ENCODE data around the gene CBX4. TPM values are rescaled to one million over a fixed set of nuclear protein-coding genes. Genes with fewer than 3 reads are reported as not detected.

CBX4 gene
- total RNA-seq, 1 experiment from 2014 or later: 3.3 TPM

DNA sequence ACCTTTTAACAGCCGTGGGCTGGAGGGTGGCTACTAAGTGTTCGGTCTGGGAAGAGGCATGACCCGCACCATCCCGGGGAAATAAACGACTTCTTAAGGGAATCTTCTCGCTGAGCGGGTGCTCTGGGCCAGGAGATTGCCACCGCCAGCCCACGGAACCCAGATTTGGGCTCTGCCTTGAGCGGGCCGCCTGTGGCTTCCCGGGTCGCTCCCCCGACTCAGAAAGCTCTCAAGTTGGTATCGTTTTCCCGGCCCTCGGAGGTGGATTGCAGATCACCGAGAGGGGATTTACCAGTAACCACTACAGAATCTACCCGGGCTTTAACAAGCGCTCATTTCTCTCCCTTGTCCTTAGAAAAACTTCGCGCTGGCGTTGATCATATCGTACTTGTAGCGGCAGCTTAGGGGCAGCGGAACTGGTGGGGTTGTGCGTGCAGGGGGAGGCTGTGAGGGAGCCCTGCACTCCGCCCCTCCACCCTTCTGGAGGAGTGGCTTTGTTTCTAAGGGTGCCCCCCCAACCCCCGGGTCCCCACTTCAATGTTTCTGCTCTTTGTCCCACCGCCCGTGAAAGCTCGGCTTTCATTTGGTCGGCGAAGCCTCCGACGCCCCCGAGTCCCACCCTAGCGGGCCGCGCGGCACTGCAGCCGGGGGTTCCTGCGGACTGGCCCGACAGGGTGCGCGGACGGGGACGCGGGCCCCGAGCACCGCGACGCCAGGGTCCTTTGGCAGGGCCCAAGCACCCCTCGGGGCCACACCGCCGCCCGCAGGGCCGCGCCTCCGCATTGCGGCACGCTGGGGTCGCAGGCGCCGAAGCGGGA, 3.6 kb upstream of the CBX4 start (continued):
- TF ChIP-seq, protein P1, sequence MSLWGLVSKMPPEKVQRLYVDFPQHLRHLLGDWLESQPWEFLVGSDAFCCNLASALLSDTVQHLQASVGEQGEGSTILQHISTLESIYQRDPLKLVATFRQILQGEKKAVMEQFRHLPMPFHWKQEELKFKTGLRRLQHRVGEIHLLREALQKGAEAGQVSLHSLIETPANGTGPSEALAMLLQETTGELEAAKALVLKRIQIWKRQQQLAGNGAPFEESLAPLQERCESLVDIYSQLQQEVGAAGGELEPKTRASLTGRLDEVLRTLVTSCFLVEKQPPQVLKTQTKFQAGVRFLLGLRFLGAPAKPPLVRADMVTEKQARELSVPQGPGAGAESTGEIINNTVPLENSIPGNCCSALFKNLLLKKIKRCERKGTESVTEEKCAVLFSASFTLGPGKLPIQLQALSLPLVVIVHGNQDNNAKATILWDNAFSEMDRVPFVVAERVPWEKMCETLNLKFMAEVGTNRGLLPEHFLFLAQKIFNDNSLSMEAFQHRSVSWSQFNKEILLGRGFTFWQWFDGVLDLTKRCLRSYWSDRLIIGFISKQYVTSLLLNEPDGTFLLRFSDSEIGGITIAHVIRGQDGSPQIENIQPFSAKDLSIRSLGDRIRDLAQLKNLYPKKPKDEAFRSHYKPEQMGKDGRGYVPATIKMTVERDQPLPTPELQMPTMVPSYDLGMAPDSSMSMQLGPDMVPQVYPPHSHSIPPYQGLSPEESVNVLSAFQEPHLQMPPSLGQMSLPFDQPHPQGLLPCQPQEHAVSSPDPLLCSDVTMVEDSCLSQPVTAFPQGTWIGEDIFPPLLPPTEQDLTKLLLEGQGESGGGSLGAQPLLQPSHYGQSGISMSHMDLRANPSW (CRISPR knock-in tag; conservative IDR thresholded peaks at IDR 0.05; ENCODE audit: low read depth): no peak
- TF ChIP-seq NR1H2 (CRISPR knock-in tag; IDR thresholded peaks at IDR 0.05): no peak
- no peak for TF ChIP-seq USF2 (CRISPR knock-in tag; IDR thresholded peaks at IDR 0.05)
- TF ChIP-seq ZNF219 (CRISPR knock-in tag; IDR thresholded peaks at IDR 0.05; ENCODE audit: borderline replicate concordance): no peak
- TF ChIP-seq MLX (CRISPR knock-in tag; IDR thresholded peaks at IDR 0.05): no peak
- TF ChIP-seq, protein P2, sequence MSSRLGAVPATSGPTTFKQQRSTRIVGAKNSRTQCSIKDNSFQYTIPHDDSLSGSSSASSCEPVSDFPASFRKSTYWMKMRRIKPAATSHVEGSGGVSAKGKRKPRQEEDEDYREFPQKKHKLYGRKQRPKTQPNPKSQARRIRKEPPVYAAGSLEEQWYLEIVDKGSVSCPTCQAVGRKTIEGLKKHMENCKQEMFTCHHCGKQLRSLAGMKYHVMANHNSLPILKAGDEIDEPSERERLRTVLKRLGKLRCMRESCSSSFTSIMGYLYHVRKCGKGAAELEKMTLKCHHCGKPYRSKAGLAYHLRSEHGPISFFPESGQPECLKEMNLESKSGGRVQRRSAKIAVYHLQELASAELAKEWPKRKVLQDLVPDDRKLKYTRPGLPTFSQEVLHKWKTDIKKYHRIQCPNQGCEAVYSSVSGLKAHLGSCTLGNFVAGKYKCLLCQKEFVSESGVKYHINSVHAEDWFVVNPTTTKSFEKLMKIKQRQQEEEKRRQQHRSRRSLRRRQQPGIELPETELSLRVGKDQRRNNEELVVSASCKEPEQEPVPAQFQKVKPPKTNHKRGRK (CRISPR knock-in tag; IDR thresholded peaks at IDR 0.05; ENCODE audit: borderline replicate concordance): no peak
- TF ChIP-seq GABPB1 (CRISPR knock-in tag; IDR thresholded peaks at IDR 0.05): no peak

- H3K9me3 Mint-ChIP-seq: no peaks in the 10 kb centered on the region
- DNase-seq (ENCODE audit: low spot score): peak; percentile 43
- peaks cover 84% of the 10 kb centered on the region for H3K27me3 Mint-ChIP-seq (ENCODE audit: low read depth)
- H3K27ac Mint-ChIP-seq: no peak overlapping the region
- peak overlapping the region; percentile 54 for H3K4me3 Mint-ChIP-seq
- H3K36me3 Mint-ChIP-seq: no peaks in the 10 kb centered on the region
- CTCF ChIA-PET: interaction anchor here (0.6 to 9.0 kb wide), 22 partner anchors 7 to 814 kb away, joined by 3 to 221 read pairs (median 8); partner anchors contain the start of gene CBX8
- peaks cover 20% of the 10 kb centered on the region for H3K4me1 Mint-ChIP-seq
- POLR2A ChIA-PET: interaction anchor here (0.6 to 1.7 kb wide), 4 partner anchors 88 to 1060 kb away, joined by 3 to 5 read pairs (median 3); no protein-coding TSS in a partner anchor
- no peak for ATAC-seq
- no peak for TF ChIP-seq ZNF281 (CRISPR knock-in tag; IDR thresholded peaks at IDR 0.05)
- TF ChIP-seq ERG (CRISPR knock-in tag; IDR thresholded peaks at IDR 0.05): no peak
- no peak for TF ChIP-seq NFE2L1 (CRISPR knock-in tag; IDR thresholded peaks at IDR 0.05)
- TF ChIP-seq NFYB (CRISPR knock-in tag; conservative IDR thresholded peaks at IDR 0.05; ENCODE audit: low read depth): no peak
- no peak for TF ChIP-seq HMGA2 (CRISPR knock-in tag; IDR thresholded peaks at IDR 0.05)
- TF ChIP-seq TEAD4 (CRISPR knock-in tag; IDR thresholded peaks at IDR 0.05): no peak
- TF ChIP-seq, protein P3, sequence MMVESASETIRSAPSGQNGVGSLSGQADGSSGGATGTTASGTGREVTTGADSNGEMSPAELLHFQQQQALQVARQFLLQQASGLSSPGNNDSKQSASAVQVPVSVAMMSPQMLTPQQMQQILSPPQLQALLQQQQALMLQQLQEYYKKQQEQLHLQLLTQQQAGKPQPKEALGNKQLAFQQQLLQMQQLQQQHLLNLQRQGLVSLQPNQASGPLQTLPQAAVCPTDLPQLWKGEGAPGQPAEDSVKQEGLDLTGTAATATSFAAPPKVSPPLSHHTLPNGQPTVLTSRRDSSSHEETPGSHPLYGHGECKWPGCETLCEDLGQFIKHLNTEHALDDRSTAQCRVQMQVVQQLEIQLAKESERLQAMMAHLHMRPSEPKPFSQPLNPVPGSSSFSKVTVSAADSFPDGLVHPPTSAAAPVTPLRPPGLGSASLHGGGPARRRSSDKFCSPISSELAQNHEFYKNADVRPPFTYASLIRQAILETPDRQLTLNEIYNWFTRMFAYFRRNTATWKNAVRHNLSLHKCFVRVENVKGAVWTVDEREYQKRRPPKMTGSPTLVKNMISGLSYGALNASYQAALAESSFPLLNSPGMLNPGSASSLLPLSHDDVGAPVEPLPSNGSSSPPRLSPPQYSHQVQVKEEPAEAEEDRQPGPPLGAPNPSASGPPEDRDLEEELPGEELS (CRISPR knock-in tag; IDR thresholded peaks at IDR 0.05): no peak
- no peak for TF ChIP-seq PRDM15 (CRISPR knock-in tag; IDR thresholded peaks at IDR 0.05)
- TF ChIP-seq SMAD4 (CRISPR knock-in tag; IDR thresholded peaks at IDR 0.05): no peak
These were observed 3.0 kb upstream of the CBX4 start for GRCh38 chr17:79842136-79842655.

All from WTC11 (cell line).